Measurements from ENCODE around the gene DDX4. TPM values are rescaled to one million over a fixed set of nuclear protein-coding genes. Genes with fewer than 3 reads are reported as not detected.
"Not testable (repeated sequence)": the region's sequence is repeated elsewhere in the genome, so short reads cannot be mapped to it uniquely, and the experiment has no call there.

The DDX4 gene
- total RNA-seq, 4 donors from 2014 or later: 0.27 to 0.33 TPM; not detected in 2

DNA sequence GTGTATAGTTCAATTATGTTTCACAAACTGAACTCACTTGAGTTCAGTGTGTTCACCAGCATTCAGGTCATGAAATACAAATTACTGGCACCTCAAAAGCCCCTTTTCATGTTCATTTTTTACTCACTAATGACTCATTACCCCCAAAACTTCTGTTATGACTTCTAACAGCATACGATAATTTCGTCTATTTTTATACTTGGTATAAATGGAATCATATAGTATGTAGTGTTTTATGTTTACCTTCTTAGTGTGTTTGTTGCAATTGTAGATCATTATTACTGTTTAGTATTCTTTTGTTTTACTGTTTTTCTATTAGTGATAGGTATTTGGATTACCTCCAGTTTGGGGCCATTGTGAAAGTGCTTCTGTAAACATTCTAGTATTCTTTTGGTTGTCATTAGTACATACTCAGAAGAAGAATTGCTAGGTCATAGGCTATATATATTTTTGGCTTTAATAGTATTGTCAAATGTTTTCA is 33.4 kb downstream of the DDX4 start:
- H3K4me3 ChIP-seq (replicated peaks in 1 of 3): no peak overlapping the region
- no peak for TF ChIP-seq POLR2A (IDR thresholded peaks at IDR 0.05)
- TF ChIP-seq, protein P1, sequence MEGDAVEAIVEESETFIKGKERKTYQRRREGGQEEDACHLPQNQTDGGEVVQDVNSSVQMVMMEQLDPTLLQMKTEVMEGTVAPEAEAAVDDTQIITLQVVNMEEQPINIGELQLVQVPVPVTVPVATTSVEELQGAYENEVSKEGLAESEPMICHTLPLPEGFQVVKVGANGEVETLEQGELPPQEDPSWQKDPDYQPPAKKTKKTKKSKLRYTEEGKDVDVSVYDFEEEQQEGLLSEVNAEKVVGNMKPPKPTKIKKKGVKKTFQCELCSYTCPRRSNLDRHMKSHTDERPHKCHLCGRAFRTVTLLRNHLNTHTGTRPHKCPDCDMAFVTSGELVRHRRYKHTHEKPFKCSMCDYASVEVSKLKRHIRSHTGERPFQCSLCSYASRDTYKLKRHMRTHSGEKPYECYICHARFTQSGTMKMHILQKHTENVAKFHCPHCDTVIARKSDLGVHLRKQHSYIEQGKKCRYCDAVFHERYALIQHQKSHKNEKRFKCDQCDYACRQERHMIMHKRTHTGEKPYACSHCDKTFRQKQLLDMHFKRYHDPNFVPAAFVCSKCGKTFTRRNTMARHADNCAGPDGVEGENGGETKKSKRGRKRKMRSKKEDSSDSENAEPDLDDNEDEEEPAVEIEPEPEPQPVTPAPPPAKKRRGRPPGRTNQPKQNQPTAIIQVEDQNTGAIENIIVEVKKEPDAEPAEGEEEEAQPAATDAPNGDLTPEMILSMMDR (IDR thresholded peaks at IDR 0.05): no peak
- H3K36me3 ChIP-seq: no peaks in the 10 kb centered on the region
- no peak for DNase-seq
- H3K27me3 ChIP-seq: no peaks in the 10 kb centered on the region
- intact Hi-C loops (cut with DNase I): no loop called here
- no peaks in the 10 kb centered on the region for H3K9me3 ChIP-seq
- no peak overlapping the region for H3K27ac ChIP-seq
- WGBS, 2 donors: 87 to 89% methylated on average over 2 of the region's 2 CpGs
- H3K4me1 ChIP-seq: no peaks in the 10 kb centered on the region

DNA sequence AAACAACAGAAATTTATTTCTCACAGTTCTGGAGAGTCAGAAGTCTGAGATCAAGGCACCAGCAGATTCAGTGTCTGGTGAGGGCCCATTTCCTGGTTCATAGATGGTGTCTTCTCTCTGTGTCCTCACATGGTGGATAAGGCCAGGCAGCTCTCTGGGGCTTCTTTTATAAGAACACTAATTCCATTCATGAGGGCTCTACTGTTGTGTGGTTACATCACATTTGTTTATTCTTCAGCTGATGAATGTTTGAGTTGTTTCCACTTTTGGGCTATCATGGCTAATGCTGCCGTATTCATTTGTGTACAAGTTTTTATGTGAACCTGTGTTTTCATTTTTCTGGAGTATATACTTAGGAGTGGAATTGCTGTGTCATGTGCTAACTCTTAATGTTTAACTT is 35.2 kb downstream of the DDX4 start:
- Histone ChIP-seq H3K27me3 (no peaks in the 10 kb centered on the region), H3K36me3 (no peaks in the 10 kb centered on the region), H3K4me3 (replicated peaks in 1 of 3) (no peak overlapping the region), H3K27ac (no peak overlapping the region), H3K9me3 (no peaks in the 10 kb centered on the region), H3K4me1 (no peaks in the 10 kb centered on the region)
- 89 to 100% methylated on average over 1 of the region's 1 CpG for WGBS, 2 donors
- no peak for DNase-seq
- TF ChIP-seq POLR2A (IDR thresholded peaks at IDR 0.05): no peak
- TF ChIP-seq, protein P1 (IDR thresholded peaks at IDR 0.05): no peak
- intact Hi-C loops (cut with DNase I): no loop called here

- no peaks in the 10 kb centered on the region for H3K36me3 ChIP-seq
- TF ChIP-seq, protein P1 (IDR thresholded peaks at IDR 0.05): no peak
- no peak for TF ChIP-seq POLR2A (IDR thresholded peaks at IDR 0.05)
- no peaks in the 10 kb centered on the region for H3K4me1 ChIP-seq
- 87 to 88% methylated on average over 6 of the region's 6 CpGs for whole genome bisulfite sequencing, 2 donors
- intact Hi-C loops (cut with DNase I): no loop called here
- no peak overlapping the region for H3K4me3 ChIP-seq (replicated peaks in 1 of 3)
- H3K27ac ChIP-seq: no peak overlapping the region
- H3K9me3 ChIP-seq: no peaks in the 10 kb centered on the region
- no peaks in the 10 kb centered on the region for H3K27me3 ChIP-seq
- no peak for DNase-seq
These were observed 39.5 kb downstream of the DDX4 start for GRCh38 chr5:55777332-55777731.

DNA sequence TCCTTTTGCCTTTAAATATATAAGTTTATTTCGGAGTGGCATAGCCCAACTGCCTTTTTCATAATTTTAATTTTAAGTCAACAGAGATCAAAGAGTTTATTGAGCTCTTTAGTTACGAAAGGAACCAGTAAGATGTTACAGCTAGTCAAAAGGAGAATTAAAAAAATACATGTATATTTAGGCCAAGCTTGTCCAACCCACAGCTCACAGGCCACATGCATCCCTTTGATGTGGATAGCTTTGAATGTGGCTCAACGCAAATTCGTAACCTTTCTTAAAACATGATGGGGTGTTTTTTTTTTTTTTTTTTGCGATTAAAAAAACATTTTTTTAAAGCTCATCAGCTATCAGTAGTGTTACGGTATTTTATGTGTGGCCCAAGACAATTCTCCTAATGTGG is 63.1 kb downstream of the DDX4 start:
- H3K27ac ChIP-seq: no peak overlapping the region
- 94 to 95% methylated on average over 6 of the region's 6 CpGs for WGBS, 2 donors
- intact Hi-C loops (cut with DNase I): no loop called here
- no peak for DNase-seq
- no peaks in the 10 kb centered on the region for H3K27me3 ChIP-seq
- H3K36me3 ChIP-seq: no peaks in the 10 kb centered on the region
- TF ChIP-seq, protein P1 (IDR thresholded peaks at IDR 0.05): no peak
- TF ChIP-seq POLR2A (IDR thresholded peaks at IDR 0.05): no peak
- no peaks in the 10 kb centered on the region for H3K9me3 ChIP-seq
- H3K4me1 ChIP-seq: no peaks in the 10 kb centered on the region
- H3K4me3 ChIP-seq (replicated peaks in 1 of 3): no peak overlapping the region

DNA sequence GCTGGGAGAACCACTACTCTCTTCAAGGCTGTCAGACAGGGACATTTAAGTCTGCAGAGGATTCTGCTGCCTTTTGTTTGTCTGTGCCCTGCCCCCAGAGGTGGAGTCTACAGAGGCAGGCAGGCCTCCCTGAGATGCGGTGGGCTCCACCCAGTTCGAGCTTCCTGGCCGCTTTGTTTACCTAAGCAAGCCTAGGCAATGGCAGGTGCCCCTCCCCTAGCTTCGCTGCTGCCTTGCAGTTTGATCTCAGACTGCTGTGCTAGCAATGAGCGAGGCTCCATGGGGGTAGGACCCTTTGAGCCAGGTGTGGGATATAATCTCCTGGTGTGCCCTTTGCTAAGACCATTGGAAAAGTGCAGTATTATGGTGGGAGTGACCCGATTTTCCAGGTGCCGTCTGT is 71.0 kb downstream of the DDX4 start:
- H3K27ac ChIP-seq; H3K27me3 ChIP-seq; intact Hi-C loops (cut with DNase I); DNase-seq; H3K9me3 ChIP-seq; H3K4me1 ChIP-seq; H3K4me3 ChIP-seq (replicated peaks in 1 of 3); H3K36me3 ChIP-seq: not testable (repeated sequence)
- WGBS, 2 donors: 75 to 94% methylated on average over 2 to 6 of the region's 7 CpGs

DNA sequence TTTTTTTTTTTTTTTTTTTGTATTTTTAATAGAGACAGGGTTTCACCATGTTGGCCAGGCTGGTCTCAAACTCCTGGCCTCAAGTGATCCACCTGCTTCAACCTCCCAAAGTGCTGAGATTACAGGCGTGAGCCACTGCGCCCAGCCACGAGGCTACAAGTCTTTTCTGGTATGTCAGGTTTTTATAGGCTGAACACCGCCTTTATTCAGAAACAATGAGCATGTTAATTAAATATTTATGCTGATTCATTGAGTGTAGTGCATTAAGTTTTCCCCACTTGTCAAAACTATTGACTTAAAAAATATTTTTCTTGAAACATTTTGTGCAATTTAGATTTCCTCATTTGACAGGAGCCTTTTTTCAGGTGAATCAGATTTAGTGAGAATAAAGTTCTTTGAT is 78.1 kb downstream of the DDX4 start:
- H3K27ac ChIP-seq; H3K4me1 ChIP-seq; H3K36me3 ChIP-seq; H3K27me3 ChIP-seq; H3K9me3 ChIP-seq; intact Hi-C loops (cut with DNase I); DNase-seq; H3K4me3 ChIP-seq (replicated peaks in 1 of 3): not testable (repeated sequence)
- WGBS, 2 donors: 91 to 94% methylated on average over 4 of the region's 4 CpGs

All from thyroid gland (tissue), 4 donors.